CD4-positive, alpha-beta T cell (primary cell): ENCODE results near the gene TRIM22. TPM values are rescaled to one million over a fixed set of nuclear protein-coding genes. Genes with fewer than 3 reads are reported as not detected.

Experiments used
- ATAC-seq: fragments of 200-7000 bp; cut with Tn5 transposase; one replicate; pipeline ENCODE4 v1.10.0; 2022; ENCODE audit warnings: mild to moderate bottlenecking; ENCODE audit not compliant: poor library complexity
- CTCF ChIA-PET: fragments of 350-600 bp; sonication (Branson Sonifier 250); formaldehyde crosslinking; loops from one replicate; lab custom pipeline; 2021; ENCODE audit warnings: antibody characterized with exemption, inconsistent platforms; lab: Charles Lee
- POLR2A ChIA-PET: fragments of 350-600 bp; sonication (Branson Sonifier 250); formaldehyde crosslinking; loops from one replicate; lab custom pipeline; 2021; ENCODE audit warnings: antibody characterized with exemption, inconsistent platforms; lab: Charles Lee
- DNase-seq, 14 experiments: peaks; one replicate each; pipeline ENCODE4 v3.0.0-alpha.2; 2013 to 2020; ENCODE audit warnings: mixed read lengths in 2 of 14
- H3K27ac ChIP-seq, 2 donors: one replicate each; pipeline versions ENCODE4 v1.5.1 to v1.7.0; 2013; ENCODE audit warnings: low read length in 2 of 2, low read depth in 1 of 2, mild to moderate bottlenecking in 1 of 2
- H3K27me3 ChIP-seq, 2 experiments: 1 replicate in 1 of 2; 2 replicates in 1 of 2; pipeline versions ENCODE4 v1.6.1 to v1.7.0; 2013; ENCODE audit warnings: low read length in 2 of 2, control low read depth in 1 of 2, mild to moderate bottlenecking in 1 of 2, moderate library complexity in 1 of 2; ENCODE audit not compliant: insufficient read depth in 2 of 2, control insufficient read depth in 1 of 2
- H3K36me3 ChIP-seq: one replicate; pipeline ENCODE4 v1.6.1; 2013; ENCODE audit warnings: low read length, control low read depth; ENCODE audit not compliant: insufficient read depth
- H3K4me1 ChIP-seq: one replicate; pipeline ENCODE4 v1.6.1; 2013; ENCODE audit warnings: low read length, control low read depth; ENCODE audit not compliant: insufficient read depth
- H3K4me3 ChIP-seq: one replicate; pipeline ENCODE4 v1.5.1; 2013; ENCODE audit warnings: mild to moderate bottlenecking, low read length, moderate library complexity
- H3K9me3 ChIP-seq, 2 experiments: 1 replicate in 1 of 2; 2 replicates in 1 of 2; pipeline versions ENCODE4 v1.6.1 to v1.7.0; 2013; ENCODE audit warnings: low read length in 2 of 2, mild to moderate bottlenecking in 2 of 2, control low read depth in 1 of 2, moderate library complexity in 1 of 2; ENCODE audit not compliant: control insufficient read depth in 1 of 2, insufficient read depth in 1 of 2
- H3K27ac Mint-ChIP-seq: one replicate; pipeline ENCODE4 v1.8.0; 2020; ENCODE audit warnings: mixed read lengths
- H3K27me3 Mint-ChIP-seq: one replicate; pipeline ENCODE4 v1.8.0; 2021; ENCODE audit warnings: mixed read lengths
- H3K36me3 Mint-ChIP-seq: one replicate; pipeline ENCODE4 v1.8.0; 2021; ENCODE audit warnings: low read depth, mixed read lengths
- H3K4me1 Mint-ChIP-seq: one replicate; pipeline ENCODE4 v1.8.0; 2021; ENCODE audit warnings: low read depth, mixed read lengths
- H3K4me3 Mint-ChIP-seq: one replicate; pipeline ENCODE4 v1.8.0; 2020; ENCODE audit warnings: mild to moderate bottlenecking, mixed read lengths
- H3K9me3 Mint-ChIP-seq: one replicate; pipeline ENCODE4 v1.8.0; 2020; ENCODE audit warnings: mixed read lengths
- intact Hi-C, 2 experiments: fragments of 100-400 bp; cut with DNase I in 1 of 2; cut with micrococcal nuclease in 1 of 2; formaldehyde crosslinking; loops; one replicate each; pipeline versions ENCODE4 v1.15.1 to v1.9.0; 2023 to 2025; cut with DNase I, micrococcal nuclease
- total RNA-seq, 174 experiments: library from RNA in 2 of 174; stranded (reverse) in 2 of 174; gene quantifications; one replicate each; pipeline ENCODE4 v1.2.3 and lab custom pipeline; 2021 to 2026
- TF ChIP-seq, protein P1 (sequence below): fragments of 200-600 bp; IDR thresholded peaks from one replicate; pipeline ENCODE4 v1.8.0; 2022; ENCODE audit warnings: antibody characterized with exemption, mild to moderate bottlenecking

Gene TRIM22
- total RNA-seq, 2 experiments from 2014 or later, result 198 to 206 TPM

DNA sequence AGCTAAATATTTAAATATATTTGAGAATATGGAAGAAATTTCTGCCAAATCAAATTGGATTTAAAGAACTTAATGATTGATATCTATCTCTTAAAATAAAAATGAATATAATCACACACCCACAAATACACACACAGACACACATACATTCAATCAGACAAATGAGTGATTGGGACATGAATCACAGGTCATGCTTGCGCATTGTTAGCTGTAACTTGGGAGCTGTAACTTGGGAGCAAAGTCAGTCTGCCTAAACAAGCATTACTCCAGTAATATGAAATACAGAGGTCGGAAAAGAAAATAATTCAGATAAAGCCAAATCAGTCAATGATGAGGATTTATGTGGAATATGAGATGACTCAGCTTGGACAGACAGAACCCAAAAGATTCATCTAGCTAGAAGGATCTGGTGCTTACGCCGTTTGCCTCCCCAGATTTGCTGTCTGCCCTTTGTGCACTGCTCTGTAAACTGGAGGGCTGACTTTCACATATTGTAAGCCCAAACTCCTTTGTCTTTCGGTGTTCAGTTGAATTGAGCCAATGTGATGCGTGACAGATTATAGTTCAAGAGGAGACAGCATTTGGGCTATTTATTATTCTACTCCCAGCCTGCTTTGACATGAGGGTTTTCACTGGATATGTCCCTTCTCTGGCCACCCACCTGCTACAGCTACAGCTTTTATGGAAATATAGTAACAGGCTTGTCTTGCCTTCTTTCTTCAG is 48.2 kb downstream of the TRIM22 start:
- peaks cover 3 to 14% of the 10 kb centered on the region in 2 experiments for H3K9me3 ChIP-seq
- no peak for ATAC-seq
- no peaks in the 10 kb centered on the region for H3K4me1 Mint-ChIP-seq
- no peaks in the 10 kb centered on the region for H3K27me3 Mint-ChIP-seq
- no peak overlapping the region for H3K4me3 ChIP-seq
- no peaks in the 10 kb centered on the region for H3K27me3 ChIP-seq
- no peak overlapping the region for H3K27ac ChIP-seq
- no peak for DNase-seq
- peaks cover 14% of the 10 kb centered on the region for H3K9me3 Mint-ChIP-seq
- intact Hi-C loops, result no loop called here
- H3K4me1 ChIP-seq, result no peaks in the 10 kb centered on the region
- peaks cover 4% of the 10 kb centered on the region for H3K36me3 Mint-ChIP-seq
- ChIA-PET POLR2A (no interaction called here), CTCF (no interaction called here)
- no peak overlapping the region for H3K4me3 Mint-ChIP-seq
- TF ChIP-seq, protein P1, sequence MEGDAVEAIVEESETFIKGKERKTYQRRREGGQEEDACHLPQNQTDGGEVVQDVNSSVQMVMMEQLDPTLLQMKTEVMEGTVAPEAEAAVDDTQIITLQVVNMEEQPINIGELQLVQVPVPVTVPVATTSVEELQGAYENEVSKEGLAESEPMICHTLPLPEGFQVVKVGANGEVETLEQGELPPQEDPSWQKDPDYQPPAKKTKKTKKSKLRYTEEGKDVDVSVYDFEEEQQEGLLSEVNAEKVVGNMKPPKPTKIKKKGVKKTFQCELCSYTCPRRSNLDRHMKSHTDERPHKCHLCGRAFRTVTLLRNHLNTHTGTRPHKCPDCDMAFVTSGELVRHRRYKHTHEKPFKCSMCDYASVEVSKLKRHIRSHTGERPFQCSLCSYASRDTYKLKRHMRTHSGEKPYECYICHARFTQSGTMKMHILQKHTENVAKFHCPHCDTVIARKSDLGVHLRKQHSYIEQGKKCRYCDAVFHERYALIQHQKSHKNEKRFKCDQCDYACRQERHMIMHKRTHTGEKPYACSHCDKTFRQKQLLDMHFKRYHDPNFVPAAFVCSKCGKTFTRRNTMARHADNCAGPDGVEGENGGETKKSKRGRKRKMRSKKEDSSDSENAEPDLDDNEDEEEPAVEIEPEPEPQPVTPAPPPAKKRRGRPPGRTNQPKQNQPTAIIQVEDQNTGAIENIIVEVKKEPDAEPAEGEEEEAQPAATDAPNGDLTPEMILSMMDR, result no peak
- H3K36me3 ChIP-seq, result no peaks in the 10 kb centered on the region
- H3K27ac Mint-ChIP-seq, result no peak overlapping the region

DNA sequence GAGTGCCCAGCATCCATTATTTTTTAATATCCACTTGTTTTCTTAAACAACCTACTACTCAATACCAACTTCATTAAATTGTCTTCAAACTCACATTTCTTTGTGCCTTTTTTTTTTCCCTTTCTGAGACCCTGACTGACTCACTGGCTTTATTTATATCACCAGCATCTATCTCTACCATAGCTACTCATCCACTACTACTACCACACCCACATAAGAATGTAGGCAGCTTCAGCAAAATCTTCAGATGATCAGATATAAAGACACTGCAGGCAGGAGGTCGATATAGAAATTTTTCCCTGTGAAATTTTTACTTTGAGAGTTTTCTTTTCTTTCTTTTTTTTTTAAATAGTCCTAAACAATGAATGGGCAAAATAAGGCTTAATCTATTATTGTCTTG is 48.8 kb downstream of the TRIM22 start:
- Histone ChIP-seq H3K27me3 (no peaks in the 10 kb centered on the region), H3K9me3 (peaks cover 3 to 14% of the 10 kb centered on the region in 2 experiments), H3K36me3 (no peaks in the 10 kb centered on the region), H3K4me3 (no peak overlapping the region), H3K4me1 (no peaks in the 10 kb centered on the region), H3K27ac (no peak overlapping the region)
- Mint-ChIP-seq H3K4me3 (no peak overlapping the region), H3K9me3 (peaks cover 20% of the 10 kb centered on the region), H3K27ac (no peak overlapping the region), H3K27me3 (no peaks in the 10 kb centered on the region), H3K4me1 (no peaks in the 10 kb centered on the region), H3K36me3 (peaks cover 4% of the 10 kb centered on the region)
- CTCF ChIA-PET, result no interaction called here
- POLR2A ChIA-PET, result no interaction called here
- intact Hi-C loops, result no loop called here
- no peak for ATAC-seq
- TF ChIP-seq, protein P1, result no peak
- no peak for DNase-seq

DNA sequence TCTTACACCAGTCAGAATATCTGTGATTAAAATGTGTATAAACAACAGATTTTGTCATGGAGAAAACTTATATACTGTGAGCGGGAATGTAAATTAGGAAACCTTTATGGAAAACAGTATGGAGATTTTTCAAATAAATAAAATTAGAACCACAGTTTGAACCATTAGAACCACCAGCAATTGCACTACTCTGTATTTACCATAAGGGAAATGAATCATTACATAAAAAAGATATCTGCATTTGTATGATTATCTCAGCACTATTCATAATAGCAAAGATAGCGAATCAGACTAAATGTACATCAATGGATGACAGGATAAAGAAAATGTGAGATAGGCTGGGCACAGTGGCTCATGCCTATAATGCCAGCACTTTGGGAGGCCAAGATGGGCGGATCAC is 57.0 kb downstream of the TRIM22 start:
- H3K4me3 ChIP-seq, result no peak overlapping the region
- intact Hi-C loops, result no loop called here
- no peaks in the 10 kb centered on the region for H3K36me3 ChIP-seq
- no peaks in the 10 kb centered on the region for H3K4me1 ChIP-seq
- H3K36me3 Mint-ChIP-seq, result no peaks in the 10 kb centered on the region
- no peak overlapping the region for H3K27ac Mint-ChIP-seq
- H3K27me3 ChIP-seq, result no peaks in the 10 kb centered on the region
- no peaks in the 10 kb centered on the region for H3K27me3 Mint-ChIP-seq
- CTCF ChIA-PET, result no interaction called here
- POLR2A ChIA-PET, result no interaction called here
- peaks cover 17% of the 10 kb centered on the region for H3K9me3 Mint-ChIP-seq
- H3K4me1 Mint-ChIP-seq, result no peaks in the 10 kb centered on the region
- TF ChIP-seq, protein P1, result no peak
- no peak overlapping the region for H3K27ac ChIP-seq
- no peak for DNase-seq
- H3K4me3 Mint-ChIP-seq, result no peak overlapping the region
- no peak for ATAC-seq
- peaks cover 0 to 10% of the 10 kb centered on the region in 2 experiments for H3K9me3 ChIP-seq
